ENCODE measurements around the gene EFHC1.

DNA sequence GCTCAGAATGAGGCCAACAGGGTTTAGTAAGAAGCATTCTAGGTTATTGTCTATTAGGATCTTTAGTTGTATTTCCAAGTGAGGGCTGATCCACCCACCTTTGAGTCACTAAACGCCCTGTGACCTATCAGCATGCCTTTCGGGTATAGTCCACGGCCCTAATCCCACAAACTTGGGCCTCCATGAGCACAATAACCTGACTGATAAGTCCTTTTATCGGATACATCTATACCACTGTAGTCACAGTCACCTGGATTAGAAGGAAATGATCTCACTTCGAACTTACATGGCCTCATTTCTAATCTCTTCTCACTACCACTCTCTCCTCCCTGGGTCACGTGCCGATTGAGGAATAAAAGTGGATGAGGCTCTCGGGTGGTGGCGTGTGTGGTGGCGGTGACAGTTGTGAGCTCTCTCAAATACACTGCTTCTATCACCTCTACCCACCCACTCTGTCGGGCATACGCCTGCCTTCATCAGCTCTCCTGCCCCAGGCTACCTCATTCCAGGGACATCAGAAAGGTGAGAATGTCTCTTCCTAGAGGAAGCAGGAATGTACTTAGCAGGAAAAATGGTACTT is 91.5 kb downstream of the EFHC1 start:
- no peak for TF ChIP-seq POLR2A (IDR thresholded peaks at IDR 0.05)
- TF ChIP-seq, protein P1, sequence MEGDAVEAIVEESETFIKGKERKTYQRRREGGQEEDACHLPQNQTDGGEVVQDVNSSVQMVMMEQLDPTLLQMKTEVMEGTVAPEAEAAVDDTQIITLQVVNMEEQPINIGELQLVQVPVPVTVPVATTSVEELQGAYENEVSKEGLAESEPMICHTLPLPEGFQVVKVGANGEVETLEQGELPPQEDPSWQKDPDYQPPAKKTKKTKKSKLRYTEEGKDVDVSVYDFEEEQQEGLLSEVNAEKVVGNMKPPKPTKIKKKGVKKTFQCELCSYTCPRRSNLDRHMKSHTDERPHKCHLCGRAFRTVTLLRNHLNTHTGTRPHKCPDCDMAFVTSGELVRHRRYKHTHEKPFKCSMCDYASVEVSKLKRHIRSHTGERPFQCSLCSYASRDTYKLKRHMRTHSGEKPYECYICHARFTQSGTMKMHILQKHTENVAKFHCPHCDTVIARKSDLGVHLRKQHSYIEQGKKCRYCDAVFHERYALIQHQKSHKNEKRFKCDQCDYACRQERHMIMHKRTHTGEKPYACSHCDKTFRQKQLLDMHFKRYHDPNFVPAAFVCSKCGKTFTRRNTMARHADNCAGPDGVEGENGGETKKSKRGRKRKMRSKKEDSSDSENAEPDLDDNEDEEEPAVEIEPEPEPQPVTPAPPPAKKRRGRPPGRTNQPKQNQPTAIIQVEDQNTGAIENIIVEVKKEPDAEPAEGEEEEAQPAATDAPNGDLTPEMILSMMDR (IDR thresholded peaks at IDR 0.05): no peak
- no peak for TF ChIP-seq POLR2AphosphoS5 (IDR thresholded peaks at IDR 0.05)
- TF ChIP-seq EP300 (IDR thresholded peaks at IDR 0.05): no peak
